ENCODE measurements around the gene CNGA4.

DNA sequence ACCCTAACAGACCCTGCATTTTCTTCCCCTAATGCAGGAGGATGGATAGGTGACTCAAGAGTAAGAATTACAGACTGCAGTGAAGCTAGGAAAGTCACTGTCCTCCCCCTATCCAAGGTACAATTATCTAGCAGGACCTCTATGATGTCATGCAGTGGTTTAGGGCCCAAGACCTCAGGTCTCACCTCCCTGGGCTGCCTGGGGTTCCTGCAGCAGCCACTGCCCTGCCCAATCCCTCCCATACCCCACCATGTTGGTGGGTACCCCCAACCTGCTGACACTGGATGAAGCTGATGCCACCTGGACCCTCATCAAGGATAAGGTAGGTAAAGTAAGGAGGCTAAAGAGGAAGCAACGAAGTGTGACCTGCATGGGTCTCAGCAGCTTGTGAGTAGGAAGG lies 33.5 kb upstream of the CNGA4 start, which contains the start of gene C11orf42:
- TF ChIP-seq, protein P1, sequence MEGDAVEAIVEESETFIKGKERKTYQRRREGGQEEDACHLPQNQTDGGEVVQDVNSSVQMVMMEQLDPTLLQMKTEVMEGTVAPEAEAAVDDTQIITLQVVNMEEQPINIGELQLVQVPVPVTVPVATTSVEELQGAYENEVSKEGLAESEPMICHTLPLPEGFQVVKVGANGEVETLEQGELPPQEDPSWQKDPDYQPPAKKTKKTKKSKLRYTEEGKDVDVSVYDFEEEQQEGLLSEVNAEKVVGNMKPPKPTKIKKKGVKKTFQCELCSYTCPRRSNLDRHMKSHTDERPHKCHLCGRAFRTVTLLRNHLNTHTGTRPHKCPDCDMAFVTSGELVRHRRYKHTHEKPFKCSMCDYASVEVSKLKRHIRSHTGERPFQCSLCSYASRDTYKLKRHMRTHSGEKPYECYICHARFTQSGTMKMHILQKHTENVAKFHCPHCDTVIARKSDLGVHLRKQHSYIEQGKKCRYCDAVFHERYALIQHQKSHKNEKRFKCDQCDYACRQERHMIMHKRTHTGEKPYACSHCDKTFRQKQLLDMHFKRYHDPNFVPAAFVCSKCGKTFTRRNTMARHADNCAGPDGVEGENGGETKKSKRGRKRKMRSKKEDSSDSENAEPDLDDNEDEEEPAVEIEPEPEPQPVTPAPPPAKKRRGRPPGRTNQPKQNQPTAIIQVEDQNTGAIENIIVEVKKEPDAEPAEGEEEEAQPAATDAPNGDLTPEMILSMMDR (IDR thresholded peaks at IDR 0.05) = no peak
- no peak for TF ChIP-seq POLR2A (IDR thresholded peaks at IDR 0.05)

Measured in testis (tissue), 2 donors.